Muscle layer of duodenum (tissue), 2 donors: Measurements from ENCODE around the gene PTPRN2.

Experiments used
- H3K27ac ChIP-seq: one replicate; pipeline ENCODE4 v1.7.0; 2013; ENCODE audit warnings: mild to moderate bottlenecking, low read length
- H3K27me3 ChIP-seq: one replicate; pipeline ENCODE4 v1.7.0; 2013; ENCODE audit warnings: low read depth, mild to moderate bottlenecking, control low read depth, low read length
- H3K36me3 ChIP-seq, 2 donors: one replicate each; pipeline ENCODE4 v1.7.0; 2013; ENCODE audit warnings: low read length in 2 of 2, control low read depth in 1 of 2, mild to moderate bottlenecking in 1 of 2; ENCODE audit not compliant: insufficient read depth in 2 of 2, control insufficient read depth in 1 of 2
- H3K4me1 ChIP-seq, 2 donors: one replicate each; pipeline ENCODE4 v1.7.0; 2013; ENCODE audit warnings: low read length in 2 of 2, mild to moderate bottlenecking in 2 of 2, control low read depth in 1 of 2, moderate library complexity in 1 of 2; ENCODE audit not compliant: insufficient read depth in 2 of 2, control insufficient read depth in 1 of 2
- H3K4me3 ChIP-seq, 2 donors: one replicate each; pipeline ENCODE4 v1.7.0; 2013; ENCODE audit warnings: low read length in 2 of 2, low read depth in 1 of 2, mild to moderate bottlenecking in 1 of 2
- H3K9me3 ChIP-seq, 2 donors: one replicate each; pipeline ENCODE4 v1.7.0; 2013; ENCODE audit warnings: low read length in 2 of 2, control low read depth in 1 of 2, mild to moderate bottlenecking in 1 of 2; ENCODE audit not compliant: control insufficient read depth in 1 of 2
- donor health status: healthy.

Gene PTPRN2

GRCh38 chr7:158019726-158020705 is 567.6 kb downstream of the PTPRN2 start:
- Histone ChIP-seq H3K9me3 (no peaks in the 10 kb centered on the region), H3K4me3 (no peak overlapping the region), H3K4me1 (peaks cover 0 to 12% of the 10 kb centered on the region in 2 donors), H3K36me3 (no peaks in the 10 kb centered on the region), H3K27ac (no peak overlapping the region), H3K27me3 (no peaks in the 10 kb centered on the region)

GRCh38 chr7:158018971-158019645 is 568.5 kb downstream of the PTPRN2 start:
- Histone ChIP-seq H3K36me3 (no peaks in the 10 kb centered on the region), H3K9me3 (no peaks in the 10 kb centered on the region), H3K4me3 (no peak overlapping the region), H3K27me3 (no peaks in the 10 kb centered on the region), H3K4me1 (peaks cover 0 to 12% of the 10 kb centered on the region in 2 donors), H3K27ac (no peak overlapping the region)

GRCh38 chr7:158018098-158018762 is 569.4 kb downstream of the PTPRN2 start:
- Histone ChIP-seq H3K27ac (no peak overlapping the region), H3K4me3 (no peak overlapping the region), H3K9me3 (no peaks in the 10 kb centered on the region), H3K36me3 (no peaks in the 10 kb centered on the region), H3K27me3 (no peaks in the 10 kb centered on the region), H3K4me1 (peaks cover 0 to 12% of the 10 kb centered on the region in 2 donors)

- Histone ChIP-seq H3K4me1 (peaks cover 0 to 12% of the 10 kb centered on the region in 2 donors), H3K27me3 (no peaks in the 10 kb centered on the region), H3K4me3 (no peak overlapping the region), H3K36me3 (no peaks in the 10 kb centered on the region), H3K9me3 (no peaks in the 10 kb centered on the region), H3K27ac (no peak overlapping the region)
These were observed 570.2 kb downstream of the PTPRN2 start for GRCh38 chr7:158017111-158018097.

GRCh38 chr7:158016180-158017097 is 571.2 kb downstream of the PTPRN2 start:
- peaks cover 0 to 12% of the 10 kb centered on the region in 2 donors for H3K4me1 ChIP-seq
- H3K27me3 ChIP-seq, result no peaks in the 10 kb centered on the region
- no peaks in the 10 kb centered on the region for H3K36me3 ChIP-seq
- H3K9me3 ChIP-seq, result no peaks in the 10 kb centered on the region
- H3K27ac ChIP-seq, result no peak overlapping the region
- H3K4me3 ChIP-seq, result peak overlapping the region; percentile 31 to 37

- no peak overlapping the region for H3K27ac ChIP-seq
- no peaks in the 10 kb centered on the region for H3K27me3 ChIP-seq
- no peaks in the 10 kb centered on the region for H3K36me3 ChIP-seq
- H3K4me3 ChIP-seq, result peak overlapping the region; percentile 31 to 37
- no peaks in the 10 kb centered on the region for H3K9me3 ChIP-seq
- H3K4me1 ChIP-seq, result peaks cover 0 to 12% of the 10 kb centered on the region in 2 donors
These were observed 572.0 kb downstream of the PTPRN2 start for GRCh38 chr7:158015403-158016179.

GRCh38 chr7:158014976-158015375 is 572.6 kb downstream of the PTPRN2 start:
- no peak overlapping the region for H3K4me3 ChIP-seq
- no peaks in the 10 kb centered on the region for H3K36me3 ChIP-seq
- no peaks in the 10 kb centered on the region for H3K27me3 ChIP-seq
- H3K9me3 ChIP-seq, result no peaks in the 10 kb centered on the region
- H3K27ac ChIP-seq, result no peak overlapping the region
- H3K4me1 ChIP-seq, result peaks cover 0 to 12% of the 10 kb centered on the region in 2 donors

- H3K4me3 ChIP-seq, result no peak overlapping the region
- no peaks in the 10 kb centered on the region for H3K9me3 ChIP-seq
These were observed 574.4 kb downstream of the PTPRN2 start for GRCh38 chr7:158013085-158013668.

GRCh38 chr7:158011941-158012340 is 575.7 kb downstream of the PTPRN2 start:
- H3K4me3 ChIP-seq, result no peak overlapping the region
- no peaks in the 10 kb centered on the region for H3K27me3 ChIP-seq
- no peaks in the 10 kb centered on the region for H3K9me3 ChIP-seq
- peaks cover 0 to 11% of the 10 kb centered on the region in 2 donors for H3K4me1 ChIP-seq
- no peak overlapping the region for H3K27ac ChIP-seq
- no peaks in the 10 kb centered on the region for H3K36me3 ChIP-seq

More at GRCh38 chr7:158013085-158013668, 574.4 kb downstream of the PTPRN2 start:
- Histone ChIP-seq H3K36me3 (no peaks in the 10 kb centered on the region), H3K27me3 (no peaks in the 10 kb centered on the region), H3K27ac (no peak overlapping the region), H3K4me1 (peaks cover 0 to 12% of the 10 kb centered on the region in 2 donors)
